RKO (cell line): ENCODE data around the gene CYTH4.
"Not testable (repeated sequence)": the region's sequence is repeated elsewhere in the genome, so short reads cannot be mapped to it uniquely, and the experiment has no call there.

Source experiments
- DNase-seq: peaks from one replicate; pipeline ENCODE4 v3.0.0-alpha.2; 2016; ENCODE audit warnings: low spot score

CYTH4 gene, protein sequence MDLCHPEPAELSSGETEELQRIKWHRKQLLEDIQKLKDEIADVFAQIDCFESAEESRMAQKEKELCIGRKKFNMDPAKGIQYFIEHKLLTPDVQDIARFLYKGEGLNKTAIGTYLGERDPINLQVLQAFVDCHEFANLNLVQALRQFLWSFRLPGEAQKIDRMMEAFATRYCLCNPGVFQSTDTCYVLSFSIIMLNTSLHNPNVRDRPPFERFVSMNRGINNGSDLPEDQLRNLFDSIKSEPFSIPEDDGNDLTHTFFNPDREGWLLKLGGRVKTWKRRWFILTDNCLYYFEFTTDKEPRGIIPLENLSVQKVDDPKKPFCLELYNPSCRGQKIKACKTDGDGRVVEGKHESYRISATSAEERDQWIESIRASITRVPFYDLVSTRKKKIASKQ

DNA sequence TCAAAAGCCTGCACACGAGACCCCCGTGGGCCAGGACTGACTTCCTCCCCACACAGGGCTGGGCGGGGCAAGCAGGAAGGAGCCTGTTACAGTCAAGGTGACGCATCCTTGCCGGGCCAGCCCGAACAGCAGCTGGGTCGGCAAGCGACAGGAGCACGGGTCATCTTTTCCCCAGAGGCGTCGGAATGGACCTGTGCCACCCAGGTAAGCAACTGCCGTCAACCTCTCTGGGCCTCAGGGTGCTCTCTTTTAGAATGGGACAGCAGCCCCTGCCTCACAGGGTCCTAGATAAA, at the start of gene CYTH4:
TSS of gene CYTH4 (plus strand) at position 124 of the 293 bp plus-strand sequence. CDS start at position 186, 62 bp downstream.
- DNase-seq: no peak

- DNase-seq: not testable (repeated sequence)
Observed at GRCh38 chr22:37233371-37233750, 48.9 kb upstream of the CYTH4 start.

DNA sequence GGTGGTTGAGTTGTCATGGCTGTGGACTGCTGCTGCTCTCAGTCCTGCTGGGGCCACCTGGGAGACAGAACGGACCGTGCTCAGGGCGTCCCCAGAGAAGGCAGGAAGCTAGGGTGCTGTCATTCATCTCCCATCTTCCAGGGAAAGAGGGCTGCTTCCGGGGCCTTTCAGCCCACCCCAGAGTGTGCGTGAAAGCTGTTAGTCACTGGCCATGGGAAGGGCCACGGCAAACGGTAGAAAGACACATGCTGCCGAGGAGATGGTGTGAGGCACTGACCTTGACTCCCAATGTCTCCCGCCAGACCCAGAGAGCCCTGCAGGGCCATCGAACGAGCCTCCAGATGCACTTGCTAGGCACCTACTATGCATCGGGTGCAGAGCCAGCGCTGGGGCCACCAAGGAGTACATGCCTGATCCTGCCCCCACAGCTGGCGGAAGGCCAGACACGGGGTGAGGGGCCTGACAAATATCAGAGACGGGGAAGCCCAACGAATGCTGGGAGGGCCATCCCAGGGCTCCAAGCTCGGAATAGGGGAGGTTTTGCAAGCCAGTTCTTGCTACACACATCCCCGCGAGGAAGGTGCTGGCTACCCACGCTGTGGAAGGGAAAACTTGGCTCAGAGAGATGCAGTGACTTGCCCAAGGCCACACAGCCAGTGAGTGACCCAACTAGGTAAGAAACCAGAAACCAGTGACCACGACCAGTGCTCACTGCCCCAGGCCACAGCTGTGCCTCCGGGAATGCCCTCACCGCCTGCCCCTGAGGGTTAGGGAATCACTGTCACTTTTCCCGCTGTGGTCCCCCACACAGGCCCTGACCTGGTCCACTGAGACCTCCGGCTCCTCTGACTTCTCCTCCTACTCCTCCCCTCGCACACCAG, 48.3 kb upstream of the CYTH4 start:
- DNase-seq: no peak

- no peak for DNase-seq
Observed at GRCh38 chr22:37234736-37235711, 47.3 kb upstream of the CYTH4 start.

DNA sequence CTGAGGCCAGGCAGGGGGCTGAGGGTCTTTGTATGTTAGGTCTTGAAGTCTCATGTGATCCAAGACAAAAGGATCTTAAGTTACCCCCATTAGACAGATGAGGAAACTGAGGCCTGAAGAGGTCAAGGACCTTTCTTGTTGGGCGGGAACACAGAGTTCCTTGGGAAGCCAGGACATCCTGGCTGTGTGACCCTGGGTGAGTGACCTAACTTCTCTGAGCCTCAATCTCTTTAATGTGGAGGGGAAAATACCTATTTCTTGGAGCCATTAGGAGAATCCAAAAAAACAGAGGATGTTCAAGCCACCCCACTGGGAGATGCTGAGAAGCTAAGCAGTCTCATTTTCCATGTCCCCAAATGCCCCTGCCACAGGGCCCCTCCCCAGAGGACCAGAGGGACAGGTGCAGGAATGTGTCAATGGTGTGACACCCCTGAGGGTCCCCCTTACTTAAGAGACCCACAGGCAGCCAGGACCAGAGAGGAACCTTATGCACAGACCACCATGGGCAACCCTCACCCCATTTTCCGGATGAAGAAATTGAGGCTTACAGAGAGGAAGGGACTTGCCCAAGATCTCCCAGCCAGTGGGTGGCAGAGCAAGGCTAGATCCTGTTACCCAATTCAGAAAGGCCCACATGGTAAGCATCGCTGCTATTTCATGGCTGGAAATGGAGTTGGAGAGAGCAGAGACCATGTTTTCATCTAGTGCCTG, 46.3 kb upstream of the CYTH4 start:
- no peak for DNase-seq

DNA sequence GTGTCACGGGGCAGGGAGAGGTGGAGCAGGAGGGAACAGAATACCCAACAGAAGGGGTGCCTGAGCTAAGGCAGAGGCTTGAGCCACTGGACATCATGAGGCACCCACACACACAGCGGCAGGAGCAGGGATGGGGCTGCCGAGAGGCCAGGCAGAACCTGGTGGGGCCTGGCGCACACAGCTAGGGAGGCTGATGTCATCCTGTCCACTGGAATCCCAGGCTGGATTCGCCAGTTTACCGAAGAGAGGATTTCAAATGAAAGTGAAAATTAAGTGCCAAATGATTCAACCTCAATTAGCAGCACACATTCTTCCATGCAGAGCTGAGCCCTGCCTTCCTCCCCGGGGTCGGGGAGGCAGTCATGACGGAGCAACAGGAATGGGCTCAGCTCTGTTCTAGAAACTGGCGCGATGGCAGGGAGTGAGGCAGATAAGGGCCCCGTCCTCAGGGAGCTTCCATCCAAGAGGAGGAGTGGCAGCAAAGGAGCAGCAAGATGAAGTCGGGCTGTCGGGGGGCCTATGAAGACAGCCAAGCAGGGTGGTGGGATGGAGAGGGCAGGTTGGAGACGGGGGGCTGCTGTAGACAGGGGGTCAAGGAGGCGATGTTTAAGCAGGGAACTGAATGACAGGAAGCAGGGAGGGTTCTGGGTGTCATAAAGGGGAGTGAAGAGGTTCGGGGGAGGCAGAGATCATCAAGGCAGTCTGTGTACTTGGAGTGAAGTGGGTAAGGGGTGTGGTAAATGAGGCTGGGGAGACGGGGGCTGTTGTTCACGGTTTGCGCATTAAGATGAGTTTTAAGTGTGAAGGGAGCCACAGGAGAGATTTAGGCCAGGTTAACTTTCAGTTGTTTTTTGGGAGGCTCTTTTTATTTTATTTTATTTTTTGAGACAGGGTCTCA, 44.7 kb upstream of the CYTH4 start:
- DNase-seq: no peak

GRCh38 chr22:37239336-37240239, 42.7 kb upstream of the CYTH4 start:
- DNase-seq: no peak

DNA sequence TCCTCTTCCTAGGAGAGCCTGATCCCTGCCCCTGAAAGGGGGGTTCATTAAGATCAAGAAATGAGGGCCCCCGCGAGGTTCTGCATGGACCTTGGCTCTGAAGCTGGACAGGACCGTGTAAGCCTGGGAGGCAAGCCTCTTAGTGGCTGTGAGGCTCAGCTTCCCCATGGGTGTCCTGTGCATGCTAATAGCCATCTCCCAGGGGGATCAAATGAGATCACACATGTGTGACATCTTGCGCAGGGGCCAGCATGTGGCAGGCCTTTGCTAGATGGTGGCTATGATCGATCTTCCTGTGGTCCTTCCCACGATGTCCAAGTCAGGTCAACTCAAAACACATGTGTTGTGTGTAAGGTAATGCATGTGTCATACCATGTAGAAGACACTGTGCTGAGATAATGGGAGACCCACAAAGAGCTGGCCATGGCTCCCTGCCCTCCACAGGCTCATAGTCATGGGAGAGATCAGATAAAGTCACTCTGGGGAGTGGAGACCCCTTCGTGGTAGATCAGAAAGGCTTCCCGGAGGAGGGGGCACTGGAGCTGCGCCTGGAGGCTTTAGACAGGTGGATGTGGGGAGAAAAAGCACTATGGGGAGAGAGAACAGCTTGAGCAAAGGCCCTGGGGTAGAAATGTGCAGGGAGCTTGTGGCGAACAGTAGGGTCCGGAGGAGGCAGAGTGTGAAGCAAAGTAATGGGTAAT, 41.9 kb upstream of the CYTH4 start:
- DNase-seq: no peak

GRCh38 chr22:37240941-37241320, 41.4 kb upstream of the CYTH4 start:
- no peak for DNase-seq

GRCh38 chr22:37241351-37242142, 40.8 kb upstream of the CYTH4 start:
- no peak for DNase-seq

DNA sequence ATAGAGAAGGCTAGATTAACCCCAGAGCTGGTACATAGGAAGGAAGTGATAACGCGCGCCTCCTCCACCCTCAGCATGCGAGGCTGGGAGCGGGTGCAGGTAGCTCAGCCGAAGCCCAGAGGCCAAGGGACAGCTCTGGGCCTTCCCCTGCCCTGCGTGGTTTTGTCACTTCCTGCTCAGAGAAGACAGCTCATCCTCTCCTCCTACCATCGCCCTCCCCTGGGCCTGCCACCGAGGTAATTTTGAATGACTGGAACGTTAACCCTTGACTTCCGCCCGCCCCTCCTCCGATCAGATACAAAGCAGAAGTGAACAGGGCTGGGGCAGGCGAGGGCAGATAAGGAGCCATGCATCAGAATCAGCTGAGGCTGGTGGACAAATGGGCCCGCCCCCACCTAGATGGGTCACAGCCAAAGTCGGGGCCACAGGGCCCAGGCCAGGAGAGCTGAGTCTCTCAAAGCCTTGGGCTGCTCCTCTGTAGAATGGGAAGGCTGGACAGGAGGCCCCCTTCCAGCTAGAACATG, 39.9 kb upstream of the CYTH4 start:
- peak; percentile 50 for DNase-seq

DNA sequence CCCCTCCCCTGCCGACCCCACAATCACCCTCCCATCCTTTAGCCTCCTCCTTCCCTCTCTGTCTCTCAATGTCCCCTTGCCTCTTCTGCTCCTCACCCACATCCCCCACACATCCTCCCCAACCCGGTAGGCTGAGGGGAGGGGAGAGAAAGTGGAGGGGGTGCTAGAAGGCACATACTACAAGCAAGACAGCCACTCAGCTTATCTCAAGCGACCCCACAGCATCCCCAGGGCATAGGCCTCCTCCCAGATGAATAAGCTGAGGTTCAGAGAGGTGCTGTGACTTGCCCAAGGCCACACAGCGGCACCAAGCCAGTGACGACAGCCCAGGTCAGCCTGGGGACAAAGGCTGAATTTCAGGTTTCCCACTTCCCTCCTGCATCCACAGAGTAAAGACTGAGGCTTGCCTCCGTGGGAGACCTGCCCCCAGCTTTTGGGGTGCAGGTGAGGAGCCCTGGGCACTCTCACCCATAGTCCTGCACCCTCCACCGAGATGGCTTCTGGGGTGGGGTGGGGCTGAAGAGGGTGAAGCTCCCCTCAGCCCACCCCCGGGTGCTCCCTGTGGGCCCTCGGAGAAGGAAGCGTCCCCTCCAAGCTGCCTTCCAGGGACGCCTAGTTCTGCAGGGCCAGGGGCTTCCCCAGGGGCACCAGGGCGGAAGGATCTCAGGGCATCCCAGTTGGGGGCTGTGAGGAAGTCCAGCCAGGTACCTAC, 38.8 kb upstream of the CYTH4 start:
- DNase-seq: no peak

GRCh38 chr22:37244114-37244921, 38.0 kb upstream of the CYTH4 start, which contains the start of gene RAC2:
TSS of gene RAC2 (minus strand) at chr22:37244269. CDS start at chr22:37244148, 121 bp downstream.
- DNase-seq: peak; percentile 19

DNA sequence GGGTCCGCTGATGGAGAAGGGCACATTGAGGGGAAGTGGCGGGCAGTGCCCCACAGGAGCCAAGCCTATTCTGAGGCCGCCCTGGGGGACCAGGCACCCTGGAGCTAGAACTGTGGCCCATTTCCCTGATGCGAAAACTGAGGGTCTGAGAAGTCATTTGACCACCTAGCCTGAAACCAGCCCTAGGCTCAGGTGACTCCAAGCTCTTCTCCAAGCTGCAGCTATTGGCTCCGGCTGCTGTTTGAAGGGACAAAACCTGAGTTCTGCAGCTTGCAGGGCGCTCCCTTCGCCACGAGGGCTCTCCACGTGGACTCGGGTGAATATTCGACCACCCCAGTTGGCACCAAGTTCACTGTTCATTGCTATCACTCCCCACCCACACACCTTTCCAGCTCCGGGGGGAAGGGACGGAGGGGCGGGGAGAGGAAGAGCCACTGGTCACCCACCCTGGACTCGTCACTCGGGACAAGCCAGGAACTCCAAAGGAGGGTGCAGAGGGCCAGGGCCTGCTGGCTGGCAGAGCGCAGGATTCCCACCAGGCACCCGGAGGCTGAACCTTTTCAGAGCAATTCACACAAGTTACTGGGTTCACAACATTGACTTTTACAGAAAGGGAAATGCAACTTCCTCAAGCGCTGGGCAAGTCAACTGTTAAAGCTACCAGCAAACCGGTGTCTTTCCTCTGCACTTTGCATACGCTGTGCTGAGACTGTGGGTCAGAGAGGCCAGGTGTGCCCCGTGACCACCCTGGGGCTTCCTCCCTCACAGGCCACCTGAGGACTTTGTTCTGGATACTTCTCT, 37.2 kb upstream of the CYTH4 start:
- no peak for DNase-seq

DNA sequence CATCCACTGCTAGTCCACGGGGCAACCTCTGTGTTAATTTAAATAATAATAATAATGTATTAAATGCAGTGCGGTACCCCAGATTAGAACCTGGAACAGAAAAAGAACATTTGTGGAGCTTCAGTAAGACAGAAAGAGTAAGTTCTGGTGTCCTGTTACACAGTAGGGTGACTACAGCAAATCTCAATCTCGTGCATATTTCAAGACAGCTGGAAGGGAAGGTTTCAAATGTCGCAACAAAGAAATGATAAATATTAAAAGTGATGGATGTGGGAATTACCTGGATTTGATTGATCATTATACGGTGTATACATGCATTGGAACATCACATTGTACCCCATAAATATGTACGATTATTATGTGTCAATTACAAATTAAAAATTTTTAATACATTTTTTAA, 36.6 kb upstream of the CYTH4 start:
- no peak for DNase-seq
